A673 (cell line): ENCODE data around the gene PPP1R17. TPM values are rescaled to one million over a fixed set of nuclear protein-coding genes. Genes with fewer than 3 reads are reported as not detected.

Experiments used
- BruUV-seq: library from RNA; stranded (reverse); fragments of 400-500 nt; replicated peaks from 2 replicates; lab custom pipeline; 2021; lab: Mats Ljungman, UMichigan
- CTCF ChIA-PET: fragments of 300-600 bp; sonication (Branson Sonifier 250); formaldehyde crosslinking; loops from one replicate; lab custom pipeline; 2022; ENCODE audit warnings: antibody characterized with exemption; lab: Charles Lee
- POLR2A ChIA-PET: fragments of 300-600 bp; sonication (Branson Sonifier 250); formaldehyde crosslinking; loops from one replicate; lab custom pipeline; 2022; ENCODE audit warnings: antibody characterized with exemption; ENCODE audit not compliant: low non-redundant PET; lab: Charles Lee
- DNase-seq: peaks from one replicate; pipeline ENCODE4 v3.0.0-alpha.2; 2015; ENCODE audit warnings: low spot score
- H3K27ac ChIP-seq: fragments of 200-600 bp; sonication (generic); 2 replicates; pipeline ENCODE4 v1.5.1; 2016; ENCODE audit warnings: mixed run types, low read depth, mild to moderate bottlenecking, mixed read lengths, antibody characterized with exemption, low read length; ENCODE audit not compliant: poor library complexity, severe bottlenecking
- H3K27me3 ChIP-seq: fragments of 200-600 bp; sonication (generic); replicated peaks from 2 replicates; pipeline ENCODE4 v1.6.1; 2017; ENCODE audit warnings: mixed run types, low read depth, mild to moderate bottlenecking, mixed read lengths, antibody characterized with exemption, low read length; ENCODE audit not compliant: insufficient read depth, poor library complexity
- H3K36me3 ChIP-seq: fragments of 200-600 bp; sonication (generic); 2 replicates; pipeline ENCODE4 v1.6.1; 2016; ENCODE audit warnings: mixed run types, mild to moderate bottlenecking, mixed read lengths, antibody characterized with exemption, low read length; ENCODE audit not compliant: insufficient read depth, poor library complexity, severe bottlenecking
- H3K4me1 ChIP-seq: fragments of 200-600 bp; sonication (generic); 2 replicates; pipeline ENCODE4 v1.6.1; 2017; ENCODE audit warnings: mixed run types, mild to moderate bottlenecking, mixed read lengths, antibody characterized with exemption, low read length; ENCODE audit not compliant: insufficient read depth, poor library complexity, severe bottlenecking
- H3K4me3 ChIP-seq: fragments of 200-600 bp; sonication (generic); 2 replicates; pipeline ENCODE4 v1.5.1; 2016; ENCODE audit warnings: low read depth, mixed run types, mild to moderate bottlenecking, mixed read lengths, low read length; ENCODE audit not compliant: poor library complexity, severe bottlenecking
- H3K9me3 ChIP-seq: fragments of 200-600 bp; sonication (generic); 2 replicates; pipeline ENCODE4 v1.6.1; 2016; ENCODE audit warnings: mixed run types, low read depth, mild to moderate bottlenecking, mixed read lengths, antibody characterized with exemption, low read length; ENCODE audit not compliant: poor library complexity, severe bottlenecking
- EZH2 ChIP-seq: fragments of 200-600 bp; sonication (generic); IDR thresholded peaks from 2 replicates; pipeline ENCODE4 v1.6.1; 2017; ENCODE audit warnings: borderline replicate concordance, low read depth, mild to moderate bottlenecking, mixed read lengths, antibody characterized with exemption, low read length; ENCODE audit not compliant: poor library complexity, severe bottlenecking
- intact Hi-C: fragments of 100-400 bp; cut with micrococcal nuclease; formaldehyde crosslinking; loops from one replicate; pipeline ENCODE4 v1.10.0; 2022; ENCODE audit not compliant: unreplicated experiment
- total RNA-seq: library from RNA; stranded (reverse); gene quantifications from 2 replicates; pipeline ENCODE4 v1.2.3, GENCODE V29; 2021
- TF ChIP-seq, protein P1 (sequence below): fragments of 300-800, 200-600 bp; sonication (generic); conservative IDR thresholded peaks from 2 replicates; pipeline ENCODE4 v1.5.1; 2017; ENCODE audit warnings: low read depth, mild to moderate bottlenecking, antibody characterized with exemption, low read length, moderate library complexity, mixed read lengths

Gene PPP1R17
- total RNA-seq, 1 experiment from 2014 or later = not detected

DNA sequence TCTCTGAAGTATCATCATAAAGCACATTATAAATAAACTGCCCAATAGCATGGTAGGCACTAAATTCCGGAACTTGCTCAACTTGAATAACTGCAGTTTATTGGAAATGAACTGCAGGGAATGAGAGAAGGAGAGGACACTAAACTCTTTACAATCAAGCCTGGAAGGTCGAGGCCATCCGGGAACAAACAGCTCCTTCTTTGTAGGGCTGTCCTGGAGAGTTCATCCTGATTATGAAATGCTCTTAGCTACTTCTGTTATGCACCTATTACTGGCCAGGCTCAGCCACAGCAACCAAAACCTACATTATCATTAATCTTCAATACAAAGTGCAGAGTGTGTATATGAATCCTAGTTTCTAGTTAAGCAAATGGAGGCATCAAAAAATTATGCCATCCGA lies 64.7 kb downstream of the PPP1R17 start:
- intact Hi-C loops = no loop called here
- H3K4me1 ChIP-seq = no peaks in the 10 kb centered on the region
- H3K9me3 ChIP-seq = no peaks in the 10 kb centered on the region
- no peaks in the 10 kb centered on the region for H3K36me3 ChIP-seq
- no peak overlapping the region for H3K4me3 ChIP-seq
- H3K27ac ChIP-seq = no peak overlapping the region
- no peak for DNase-seq
- CTCF ChIA-PET = no interaction called here
- peaks cover 47% of the 10 kb centered on the region for H3K27me3 ChIP-seq
- POLR2A ChIA-PET = no interaction called here
- no TSS peak for BruUV-seq
- TF ChIP-seq EZH2 = no peak
- TF ChIP-seq, protein P1, sequence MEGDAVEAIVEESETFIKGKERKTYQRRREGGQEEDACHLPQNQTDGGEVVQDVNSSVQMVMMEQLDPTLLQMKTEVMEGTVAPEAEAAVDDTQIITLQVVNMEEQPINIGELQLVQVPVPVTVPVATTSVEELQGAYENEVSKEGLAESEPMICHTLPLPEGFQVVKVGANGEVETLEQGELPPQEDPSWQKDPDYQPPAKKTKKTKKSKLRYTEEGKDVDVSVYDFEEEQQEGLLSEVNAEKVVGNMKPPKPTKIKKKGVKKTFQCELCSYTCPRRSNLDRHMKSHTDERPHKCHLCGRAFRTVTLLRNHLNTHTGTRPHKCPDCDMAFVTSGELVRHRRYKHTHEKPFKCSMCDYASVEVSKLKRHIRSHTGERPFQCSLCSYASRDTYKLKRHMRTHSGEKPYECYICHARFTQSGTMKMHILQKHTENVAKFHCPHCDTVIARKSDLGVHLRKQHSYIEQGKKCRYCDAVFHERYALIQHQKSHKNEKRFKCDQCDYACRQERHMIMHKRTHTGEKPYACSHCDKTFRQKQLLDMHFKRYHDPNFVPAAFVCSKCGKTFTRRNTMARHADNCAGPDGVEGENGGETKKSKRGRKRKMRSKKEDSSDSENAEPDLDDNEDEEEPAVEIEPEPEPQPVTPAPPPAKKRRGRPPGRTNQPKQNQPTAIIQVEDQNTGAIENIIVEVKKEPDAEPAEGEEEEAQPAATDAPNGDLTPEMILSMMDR = no peak

Other genes starting within 250 kb of the PPP1R17 start
- 0.21 and 0.31 TPM in 2 replicates for gene ITPRID1, start 173.1 kb upstream of the PPP1R17 start, total RNA-seq